Measurements from ENCODE around the gene MYRF. TPM values are rescaled to one million over a fixed set of nuclear protein-coding genes. Genes with fewer than 3 reads are reported as not detected.

Gene MYRF
- total RNA-seq, 1 donor from 2014 or later: 39.5 TPM

DNA sequence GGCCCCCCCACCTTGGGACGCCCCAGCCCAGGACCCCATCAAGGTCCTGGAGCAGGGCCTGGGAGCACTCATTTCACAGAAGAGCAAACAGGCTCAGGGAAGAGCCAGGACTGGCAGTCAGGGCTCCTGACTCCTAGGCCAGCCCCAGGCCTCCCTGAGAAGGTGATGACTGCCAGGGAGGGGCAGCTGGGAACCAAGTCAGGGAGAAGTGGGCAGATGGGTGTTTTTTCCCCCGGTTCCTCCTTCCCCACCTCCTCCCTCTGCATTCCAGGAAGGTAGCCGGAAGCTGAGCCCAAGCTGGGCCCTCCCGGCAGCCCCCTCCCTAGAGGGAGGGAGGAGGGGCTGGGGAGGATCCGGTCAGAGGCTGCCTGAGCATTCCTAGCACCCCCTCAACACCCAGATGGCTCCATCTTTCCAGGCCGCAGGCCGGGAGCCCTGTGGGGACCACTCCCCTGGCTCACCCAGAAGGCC, 19.6 kb downstream of the MYRF start:
- Histone ChIP-seq H3K27me3 (ENCODE audit: insufficient read depth, low read length) (no peaks in the 10 kb centered on the region), H3K79me2 (ENCODE audit: insufficient read depth, low read length) (no peaks in the 10 kb centered on the region), H3K36me3 (ENCODE audit: insufficient read depth, low read length) (no peaks in the 10 kb centered on the region), H3K4me2 (ENCODE audit: low read length) (no peak overlapping the region), H3K27ac (ENCODE audit: low read depth, low read length) (no peak overlapping the region), H2AFZ (ENCODE audit: low read depth, low read length) (no peak overlapping the region), H3K4me1 (ENCODE audit: insufficient read depth, low read length) (peaks cover 9% of the 10 kb centered on the region), H4K20me1 (ENCODE audit: insufficient read depth, low read length) (peaks cover 9% of the 10 kb centered on the region), H3K9me3 (ENCODE audit: insufficient read depth, low read depth, low read length) (no peaks in the 10 kb centered on the region), H3K9ac (ENCODE audit: low read length) (no peak overlapping the region), H3K4me3 (ENCODE audit: insufficient read depth, low read depth, low read length) (no peak overlapping the region)
- no peaks in the 10 kb centered on the region for H3K27me3 Mint-ChIP-seq (ENCODE audit: low read depth, unreplicated experiment)
- FAIRE-seq (no peak), DNase-seq (ENCODE audit: low read depth) (no peak)
- H3K36me3 Mint-ChIP-seq (ENCODE audit: low read depth, unreplicated experiment): peaks cover 2% of the 10 kb centered on the region
- H3K4me1 Mint-ChIP-seq (ENCODE audit: low read depth, unreplicated experiment): no peaks in the 10 kb centered on the region
- no peaks in the 10 kb centered on the region for H3K9me3 Mint-ChIP-seq (ENCODE audit: unreplicated experiment)
- H3K4me3 Mint-ChIP-seq (ENCODE audit: unreplicated experiment): no peak overlapping the region
- TF ChIP-seq, protein P1, sequence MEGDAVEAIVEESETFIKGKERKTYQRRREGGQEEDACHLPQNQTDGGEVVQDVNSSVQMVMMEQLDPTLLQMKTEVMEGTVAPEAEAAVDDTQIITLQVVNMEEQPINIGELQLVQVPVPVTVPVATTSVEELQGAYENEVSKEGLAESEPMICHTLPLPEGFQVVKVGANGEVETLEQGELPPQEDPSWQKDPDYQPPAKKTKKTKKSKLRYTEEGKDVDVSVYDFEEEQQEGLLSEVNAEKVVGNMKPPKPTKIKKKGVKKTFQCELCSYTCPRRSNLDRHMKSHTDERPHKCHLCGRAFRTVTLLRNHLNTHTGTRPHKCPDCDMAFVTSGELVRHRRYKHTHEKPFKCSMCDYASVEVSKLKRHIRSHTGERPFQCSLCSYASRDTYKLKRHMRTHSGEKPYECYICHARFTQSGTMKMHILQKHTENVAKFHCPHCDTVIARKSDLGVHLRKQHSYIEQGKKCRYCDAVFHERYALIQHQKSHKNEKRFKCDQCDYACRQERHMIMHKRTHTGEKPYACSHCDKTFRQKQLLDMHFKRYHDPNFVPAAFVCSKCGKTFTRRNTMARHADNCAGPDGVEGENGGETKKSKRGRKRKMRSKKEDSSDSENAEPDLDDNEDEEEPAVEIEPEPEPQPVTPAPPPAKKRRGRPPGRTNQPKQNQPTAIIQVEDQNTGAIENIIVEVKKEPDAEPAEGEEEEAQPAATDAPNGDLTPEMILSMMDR (IDR thresholded peaks at IDR 0.05; ENCODE audit: insufficient read depth, low read depth, low read length): no peak
- TF ChIP-seq EZH2 (IDR thresholded peaks at IDR 0.05; ENCODE audit: insufficient read depth, low read length): no peak
- no peak overlapping the region for H3K27ac Mint-ChIP-seq (ENCODE audit: unreplicated experiment)

DNA sequence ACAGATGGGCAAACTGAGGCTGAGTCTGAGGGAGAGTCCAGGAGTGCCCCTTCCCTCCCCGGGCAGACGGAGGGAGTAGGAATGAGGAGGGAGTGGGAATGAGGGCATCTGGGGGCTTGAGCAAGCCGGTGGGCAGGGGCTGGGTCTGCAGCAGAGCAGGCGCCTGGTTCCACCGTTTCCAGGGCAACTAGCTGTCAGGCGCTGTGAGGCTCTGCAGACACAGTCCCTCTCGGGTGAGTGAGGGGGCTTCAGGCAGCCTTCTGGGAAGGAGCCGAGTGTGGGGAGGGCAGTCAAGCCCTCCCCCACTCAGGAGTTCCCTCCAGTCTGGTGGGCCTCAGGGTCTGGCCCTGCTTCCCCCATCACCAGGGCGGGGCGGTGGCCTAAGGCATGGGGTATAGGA, 20.9 kb downstream of the MYRF start:
- Mint-ChIP-seq H3K4me1 (ENCODE audit: low read depth, unreplicated experiment) (no peaks in the 10 kb centered on the region), H3K27me3 (ENCODE audit: low read depth, unreplicated experiment) (no peaks in the 10 kb centered on the region), H3K36me3 (ENCODE audit: low read depth, unreplicated experiment) (peaks cover 6% of the 10 kb centered on the region), H3K27ac (ENCODE audit: unreplicated experiment) (no peak overlapping the region), H3K9me3 (ENCODE audit: unreplicated experiment) (no peaks in the 10 kb centered on the region), H3K4me3 (ENCODE audit: unreplicated experiment) (no peak overlapping the region)
- no peak for FAIRE-seq
- peaks cover 6% of the 10 kb centered on the region for H4K20me1 ChIP-seq (ENCODE audit: insufficient read depth, low read length)
- H3K9me3 ChIP-seq (ENCODE audit: insufficient read depth, low read depth, low read length): no peaks in the 10 kb centered on the region
- TF ChIP-seq, protein P1 (IDR thresholded peaks at IDR 0.05; ENCODE audit: insufficient read depth, low read depth, low read length): no peak
- no peak for TF ChIP-seq EZH2 (IDR thresholded peaks at IDR 0.05; ENCODE audit: insufficient read depth, low read length)
- no peak overlapping the region for H3K4me3 ChIP-seq (ENCODE audit: insufficient read depth, low read depth, low read length)
- no peaks in the 10 kb centered on the region for H3K79me2 ChIP-seq (ENCODE audit: insufficient read depth, low read length)
- H3K4me1 ChIP-seq (ENCODE audit: insufficient read depth, low read length): peaks cover 12% of the 10 kb centered on the region
- no peak overlapping the region for H3K9ac ChIP-seq (ENCODE audit: low read length)
- DNase-seq (ENCODE audit: low read depth): no peak
- no peak overlapping the region for H2AFZ ChIP-seq (ENCODE audit: low read depth, low read length)
- H3K4me2 ChIP-seq (ENCODE audit: low read length): no peak overlapping the region
- no peaks in the 10 kb centered on the region for H3K36me3 ChIP-seq (ENCODE audit: insufficient read depth, low read length)
- no peak overlapping the region for H3K27ac ChIP-seq (ENCODE audit: low read depth, low read length)
- H3K27me3 ChIP-seq (ENCODE audit: insufficient read depth, low read length): no peaks in the 10 kb centered on the region

- H3K4me1 Mint-ChIP-seq (ENCODE audit: low read depth, unreplicated experiment): no peaks in the 10 kb centered on the region
These were observed 21.4 kb downstream of the MYRF start for GRCh38 chr11:61773809-61774208.

More at GRCh38 chr11:61773809-61774208, 21.4 kb downstream of the MYRF start:
- no peaks in the 10 kb centered on the region for H3K27me3 Mint-ChIP-seq (ENCODE audit: low read depth, unreplicated experiment)
- Histone ChIP-seq H4K20me1 (ENCODE audit: insufficient read depth, low read length) (peaks cover 6% of the 10 kb centered on the region), H3K9ac (ENCODE audit: low read length) (no peak overlapping the region), H3K4me1 (ENCODE audit: insufficient read depth, low read length) (peaks cover 12% of the 10 kb centered on the region), H3K4me2 (ENCODE audit: low read length) (no peak overlapping the region), H3K4me3 (ENCODE audit: insufficient read depth, low read depth, low read length) (no peak overlapping the region), H3K79me2 (ENCODE audit: insufficient read depth, low read length) (no peaks in the 10 kb centered on the region), H2AFZ (ENCODE audit: low read depth, low read length) (no peak overlapping the region), H3K27ac (ENCODE audit: low read depth, low read length) (no peak overlapping the region), H3K27me3 (ENCODE audit: insufficient read depth, low read length) (no peaks in the 10 kb centered on the region), H3K9me3 (ENCODE audit: insufficient read depth, low read depth, low read length) (no peaks in the 10 kb centered on the region), H3K36me3 (ENCODE audit: insufficient read depth, low read length) (no peaks in the 10 kb centered on the region)
- no peak overlapping the region for H3K4me3 Mint-ChIP-seq (ENCODE audit: unreplicated experiment)
- peaks cover 6% of the 10 kb centered on the region for H3K36me3 Mint-ChIP-seq (ENCODE audit: low read depth, unreplicated experiment)
- no peak for TF ChIP-seq EZH2 (IDR thresholded peaks at IDR 0.05; ENCODE audit: insufficient read depth, low read length)
- TF ChIP-seq, protein P1 (IDR thresholded peaks at IDR 0.05; ENCODE audit: insufficient read depth, low read depth, low read length): no peak
- H3K9me3 Mint-ChIP-seq (ENCODE audit: unreplicated experiment): no peaks in the 10 kb centered on the region
- FAIRE-seq (no peak), DNase-seq (ENCODE audit: low read depth) (no peak)
- no peak overlapping the region for H3K27ac Mint-ChIP-seq (ENCODE audit: unreplicated experiment)
